Right renal pelvis (tissue), 4 donors: ENCODE data around the gene MRPL23. TPM values are rescaled to one million over a fixed set of nuclear protein-coding genes. Genes with fewer than 3 reads are reported as not detected.
"Not testable (repeated sequence)": the region's sequence is repeated elsewhere in the genome, so short reads cannot be mapped to it uniquely, and the experiment has no call there.

Source experiments
- DNase-seq, 4 donors: peaks; one replicate each; pipeline ENCODE4 v3.0.0-alpha.2; 2013; ENCODE audit warnings: low read depth in 4 of 4, low spot score in 3 of 4, missing footprints in 1 of 4
- polyA plus RNA-seq, 4 donors: library from polyadenylated mRNA; unstranded; fragments of 120-200 nt; gene quantifications; one replicate each; pipeline ENCODE4 v1.2.1, GENCODE V29; 2013; ENCODE audit not compliant: insufficient read length in 4 of 4

MRPL23 gene
- polyA plus RNA-seq, 4 donors, result 49.5 to 76.5 (median 54.2) TPM

DNA sequence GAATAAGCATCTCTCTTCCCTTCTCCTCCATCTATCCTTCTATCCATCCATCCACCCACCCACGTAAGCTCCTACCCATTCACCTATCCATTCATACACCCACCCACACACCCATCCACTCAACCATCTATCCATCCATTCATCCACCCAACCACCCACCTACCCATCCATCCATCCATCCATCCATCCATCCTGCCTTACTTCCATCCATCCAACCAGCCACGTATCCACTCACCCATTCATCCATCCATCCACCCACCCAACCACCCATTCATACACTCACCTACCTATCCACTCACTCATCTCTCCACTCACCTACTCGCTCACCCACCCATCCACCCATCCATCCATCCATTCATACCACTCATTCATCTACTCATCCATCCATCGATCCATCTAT lies 14.5 kb upstream of the MRPL23 start:
- DNase-seq, result no peak

DNA sequence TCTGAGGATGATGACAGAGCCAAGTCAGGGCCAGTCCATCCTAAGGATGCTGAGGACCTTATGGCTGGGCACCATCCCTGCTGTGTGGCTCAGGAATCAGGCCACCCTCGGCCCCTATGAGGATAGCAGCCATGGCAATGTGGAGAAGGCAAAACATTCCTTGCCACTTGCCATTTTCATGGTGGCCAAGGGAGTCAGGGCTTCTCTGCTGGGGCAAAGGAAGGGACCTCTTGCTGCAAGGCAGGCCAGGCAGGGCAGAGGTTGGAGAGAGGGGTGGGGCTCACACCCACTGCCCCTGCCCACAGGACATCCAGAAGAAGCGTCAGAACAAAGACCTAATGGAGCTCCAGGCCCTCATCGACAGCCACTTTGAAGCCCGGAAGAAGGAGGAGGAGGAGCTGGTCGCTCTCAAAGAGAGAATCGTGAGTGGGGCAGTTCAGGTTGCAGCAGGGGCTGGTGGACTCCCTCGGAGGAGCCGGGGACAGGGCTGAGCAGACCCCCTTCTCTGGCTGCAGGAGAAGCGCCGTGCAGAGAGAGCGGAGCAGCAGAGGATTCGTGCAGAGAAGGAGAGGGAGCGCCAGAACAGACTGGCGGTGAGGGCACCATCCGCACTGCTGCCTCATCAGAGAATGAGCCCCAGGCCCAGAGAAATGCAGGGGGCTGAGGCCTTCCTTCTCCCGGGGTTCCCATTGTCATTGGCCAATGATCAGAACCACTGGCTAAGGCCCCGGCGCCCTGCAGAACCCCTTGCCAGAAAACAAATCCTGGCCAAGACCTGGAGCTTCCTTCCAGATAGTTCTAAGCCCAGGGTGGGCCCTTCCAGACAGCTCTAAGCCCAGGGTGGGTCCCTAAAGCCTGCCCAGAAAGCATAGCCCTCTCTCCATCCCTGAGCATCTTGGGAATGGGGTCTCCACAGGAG lies 13.5 kb upstream of the MRPL23 start:
- no peak for DNase-seq

DNA sequence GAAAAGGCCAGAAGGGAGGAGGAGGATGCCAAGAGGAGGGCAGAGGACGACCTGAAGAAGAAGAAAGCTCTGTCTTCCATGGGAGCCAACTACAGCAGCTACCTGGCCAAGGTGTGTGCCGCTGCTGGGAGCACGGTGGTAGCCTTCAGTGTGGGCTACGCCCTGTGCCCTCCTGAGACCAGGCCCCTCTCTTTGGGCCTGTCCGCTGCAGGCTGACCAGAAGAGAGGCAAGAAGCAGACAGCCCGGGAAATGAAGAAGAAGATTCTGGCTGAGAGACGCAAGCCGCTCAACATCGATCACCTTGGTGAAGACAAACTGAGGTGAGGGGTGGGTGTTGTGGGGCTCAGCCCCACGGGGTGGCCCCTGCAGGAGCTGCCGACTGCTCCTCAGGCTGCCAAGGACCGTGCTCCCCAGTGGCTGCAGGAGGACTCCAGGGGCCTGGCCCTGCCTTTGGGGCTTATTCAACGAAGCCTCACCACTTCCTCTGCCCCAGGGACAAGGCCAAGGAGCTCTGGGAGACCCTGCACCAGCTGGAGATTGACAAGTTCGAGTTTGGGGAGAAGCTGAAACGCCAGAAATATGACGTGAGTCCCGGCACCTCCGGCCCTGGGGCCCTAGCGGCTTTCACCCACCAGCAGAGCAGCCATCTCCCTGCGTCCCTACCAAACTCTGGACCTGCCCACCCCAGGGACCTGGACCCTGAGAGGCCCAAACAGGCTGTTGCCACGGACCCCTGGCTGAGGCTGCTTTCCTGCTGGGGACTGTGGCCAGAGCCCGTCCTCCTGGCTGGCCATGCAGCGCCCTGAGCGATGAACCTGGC lies 12.6 kb upstream of the MRPL23 start:
- no peak for DNase-seq

DNA sequence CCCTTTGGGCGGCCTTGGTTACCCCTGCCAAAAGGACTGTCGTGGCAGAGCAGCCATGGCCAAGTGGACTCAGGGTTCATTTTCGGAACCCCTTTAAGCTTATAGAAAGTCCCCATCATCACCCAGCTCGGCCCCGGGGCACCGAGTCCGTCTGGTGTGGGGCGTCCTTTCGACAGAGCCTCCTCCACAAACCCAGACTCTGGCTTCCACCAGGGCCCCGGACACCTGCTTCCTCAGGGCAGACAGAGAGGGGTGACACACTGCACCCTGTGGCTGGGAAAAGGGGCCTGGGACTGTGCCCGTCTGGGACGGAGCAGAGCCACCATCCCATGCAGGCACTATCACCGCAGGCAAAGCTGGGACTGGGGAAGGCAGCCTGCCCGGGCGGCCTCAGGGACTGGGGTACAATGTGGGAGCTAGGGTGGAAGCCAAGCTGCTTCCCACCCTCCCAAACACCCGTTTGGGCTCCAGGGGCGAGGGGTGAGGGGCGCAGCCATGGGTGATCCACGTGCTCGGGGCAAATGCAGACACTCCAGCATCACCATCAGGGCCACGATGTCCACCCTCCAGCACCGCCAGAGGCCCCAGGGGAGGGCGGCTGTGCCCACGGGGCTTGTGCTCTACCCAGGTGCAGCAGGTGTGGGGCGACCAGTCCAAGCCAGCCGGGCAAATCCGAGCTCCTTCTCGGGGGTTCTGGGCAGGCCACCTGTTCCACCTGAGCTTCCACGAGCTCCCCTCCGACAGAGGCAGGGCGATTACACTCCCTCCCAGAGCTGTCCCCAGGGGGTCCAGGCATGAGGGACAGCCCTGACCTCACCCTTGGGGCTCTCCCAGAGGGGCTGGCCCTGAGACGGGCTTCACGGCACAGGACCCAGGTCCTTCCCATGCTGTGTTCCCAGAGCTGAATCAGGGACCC lies 11.7 kb upstream of the MRPL23 start:
- no peak for DNase-seq

- no peak for DNase-seq
These were observed 10.9 kb upstream of the MRPL23 start for GRCh38 chr11:1936072-1936780.

DNA sequence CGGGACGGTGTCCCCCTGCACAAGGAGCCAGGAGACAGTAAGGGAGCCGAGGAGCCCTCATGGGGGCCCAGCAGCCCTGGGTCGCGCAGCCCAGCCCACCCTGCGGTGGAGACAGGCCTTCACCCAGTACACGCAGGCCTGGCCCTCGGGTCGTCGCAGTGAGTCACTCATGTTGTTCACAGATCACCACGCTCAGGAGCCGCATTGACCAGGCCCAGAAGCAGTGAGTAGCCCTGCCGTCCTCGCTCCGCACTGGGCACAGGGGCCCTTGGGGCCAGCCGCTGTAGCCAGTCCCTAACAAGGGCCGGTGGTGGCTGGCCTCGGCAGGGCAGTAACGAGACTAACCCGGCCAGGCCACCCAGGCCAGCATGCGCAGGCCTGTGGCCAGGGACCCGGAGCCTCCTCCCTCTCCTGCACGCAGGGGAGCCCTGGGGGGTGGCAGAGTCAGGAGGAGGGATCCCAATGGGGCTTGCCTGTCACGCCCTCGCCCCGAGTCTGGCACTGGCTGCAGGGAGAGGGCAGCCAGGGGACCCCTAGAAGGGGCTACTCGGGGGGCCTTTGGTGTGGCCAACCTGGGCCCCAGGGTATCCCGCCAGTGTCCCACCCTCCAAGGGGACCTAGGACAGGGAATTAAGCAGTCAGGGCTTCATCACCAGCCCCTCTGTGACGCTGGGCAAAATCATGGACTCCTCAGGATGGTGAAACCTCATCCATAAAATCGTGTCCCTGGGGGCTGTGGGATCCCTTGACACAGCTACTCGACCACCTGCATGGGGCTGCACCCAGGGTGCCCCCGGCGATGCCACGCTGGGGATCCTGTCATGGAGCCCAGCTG lies 10.1 kb upstream of the MRPL23 start:
- no peak for DNase-seq

DNA sequence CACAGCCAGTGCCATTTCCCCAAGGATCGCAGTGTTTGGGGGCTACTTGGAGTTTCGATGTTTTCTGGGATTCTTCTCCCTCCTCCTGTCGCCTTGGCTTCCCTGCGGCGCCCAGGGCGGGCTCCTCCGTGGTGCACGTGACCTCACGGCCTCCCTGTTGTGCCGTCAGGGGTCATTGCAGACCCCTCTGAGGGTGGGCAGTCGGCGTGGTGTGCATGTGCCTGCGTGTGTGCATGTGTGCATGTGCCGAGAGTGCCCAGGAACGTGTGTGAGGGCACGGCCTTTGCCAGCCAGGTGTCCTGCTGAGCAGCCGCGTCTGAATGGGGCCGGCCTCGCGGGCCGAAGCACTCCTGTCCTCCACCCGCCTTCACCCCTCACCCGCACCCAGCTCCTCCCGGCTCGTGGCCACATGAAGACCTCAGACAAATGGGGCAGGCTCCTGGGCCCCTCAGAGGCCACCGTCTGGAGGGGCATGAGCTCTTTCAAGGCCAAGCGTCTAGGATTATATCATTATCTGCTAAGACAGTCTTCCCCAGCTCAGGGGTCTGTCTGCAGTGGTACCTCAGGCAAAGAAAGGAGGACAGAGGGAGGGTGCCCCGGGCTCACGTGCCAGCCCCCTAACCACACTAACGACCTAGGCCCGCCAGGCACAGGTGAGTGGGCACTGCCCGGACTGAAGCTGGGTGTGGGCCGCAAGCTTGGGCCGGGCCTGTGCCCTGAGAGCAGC lies 9.4 kb upstream of the MRPL23 start:
- DNase-seq, result no peak

- DNase-seq, result no peak
These were observed 8.7 kb upstream of the MRPL23 start for GRCh38 chr11:1938343-1939005.

GRCh38 chr11:1939006-1939625 lies 8.0 kb upstream of the MRPL23 start:
- DNase-seq, result no peak

DNA sequence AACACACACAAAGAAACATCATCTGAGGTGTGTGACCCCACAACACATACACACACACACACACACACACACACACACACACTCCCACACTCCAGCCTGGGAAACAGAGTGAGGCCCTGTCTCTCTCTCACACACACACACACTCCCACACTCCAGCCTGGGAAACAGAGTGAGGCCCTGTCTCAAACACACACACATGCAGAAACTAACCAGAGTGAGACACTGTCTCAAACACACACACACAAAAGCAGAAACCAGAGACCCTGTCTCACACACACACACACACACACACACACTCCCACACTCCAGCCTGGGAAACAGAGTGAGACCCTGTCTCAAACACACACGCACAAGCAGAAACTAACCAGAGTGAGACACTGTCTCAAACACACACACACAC lies 7.3 kb upstream of the MRPL23 start:
- not testable (repeated sequence) for DNase-seq

DNA sequence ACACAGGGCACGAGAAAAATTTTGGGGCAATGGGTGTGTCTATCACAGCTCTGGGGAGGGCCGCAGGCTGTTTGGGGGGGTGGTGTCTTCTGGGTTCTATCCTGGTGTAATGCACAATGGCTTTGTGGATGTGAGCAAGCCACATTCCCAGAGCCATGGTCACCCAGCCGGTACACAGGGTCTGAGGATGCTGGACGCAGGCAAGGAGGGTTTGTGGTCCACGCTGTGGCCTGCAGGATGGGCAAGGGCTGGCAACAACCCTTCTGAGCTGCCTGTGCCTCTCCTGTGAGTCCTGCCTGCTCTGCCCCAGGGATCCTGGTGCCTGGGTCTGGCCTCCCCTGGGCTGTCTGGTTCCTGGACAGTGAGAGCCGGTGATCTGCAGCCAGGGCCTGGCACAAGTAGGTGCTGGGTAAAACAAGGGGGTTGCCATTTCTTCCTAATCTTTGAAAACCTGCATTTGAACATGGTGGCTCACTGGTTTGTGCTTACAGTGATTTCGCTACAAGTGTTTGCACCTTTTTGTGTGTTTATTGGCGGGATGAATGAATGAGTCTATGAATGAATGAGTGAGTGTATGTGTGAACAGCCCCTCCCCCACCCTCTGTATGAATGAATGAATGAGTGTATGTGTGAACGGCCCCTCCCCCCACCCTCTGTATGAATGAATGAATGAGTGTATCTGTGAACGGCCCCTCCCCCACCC lies 4.4 kb upstream of the MRPL23 start:
- no peak for DNase-seq

GRCh38 chr11:1943576-1943975 lies 3.6 kb upstream of the MRPL23 start:
- no peak for DNase-seq

GRCh38 chr11:1943977-1944376 lies 3.2 kb upstream of the MRPL23 start:
- DNase-seq, result no peak

DNA sequence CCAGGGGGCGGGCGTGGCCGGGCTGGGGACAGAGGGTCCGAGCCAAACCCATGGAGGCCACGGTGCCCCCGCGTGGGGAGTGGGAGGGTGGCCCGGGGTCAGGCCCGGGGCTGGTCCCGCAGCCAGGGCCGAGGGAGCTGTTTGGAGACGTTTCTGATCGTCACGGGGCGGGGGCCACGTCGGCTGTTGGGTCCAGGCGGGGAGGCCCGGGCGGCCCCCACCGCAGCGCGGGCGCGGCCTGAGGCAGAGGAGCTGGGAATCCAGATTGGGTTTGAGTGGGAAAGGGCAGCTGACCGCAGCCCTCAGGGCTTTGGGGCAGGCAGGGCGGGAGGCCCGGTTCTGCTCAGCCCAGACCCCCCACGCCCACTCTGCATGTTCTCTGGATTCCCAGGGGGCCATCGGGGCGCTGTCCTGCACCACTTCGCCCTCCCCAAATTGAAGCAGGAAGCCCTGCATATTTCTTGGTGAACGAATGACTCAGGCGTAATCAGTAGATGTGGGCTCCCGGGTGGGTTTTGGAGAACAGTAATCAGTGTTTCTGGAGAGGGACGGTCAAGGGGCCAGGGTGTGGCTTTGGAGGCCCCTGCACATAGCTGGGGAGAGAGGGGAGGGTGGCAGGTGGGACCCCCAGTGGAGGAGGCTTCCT lies 583 bp downstream of the MRPL23 start:
- no peak for DNase-seq

GRCh38 chr11:1948389-1948788 lies 1.3 kb downstream of the MRPL23 start:
- no peak for DNase-seq

DNA sequence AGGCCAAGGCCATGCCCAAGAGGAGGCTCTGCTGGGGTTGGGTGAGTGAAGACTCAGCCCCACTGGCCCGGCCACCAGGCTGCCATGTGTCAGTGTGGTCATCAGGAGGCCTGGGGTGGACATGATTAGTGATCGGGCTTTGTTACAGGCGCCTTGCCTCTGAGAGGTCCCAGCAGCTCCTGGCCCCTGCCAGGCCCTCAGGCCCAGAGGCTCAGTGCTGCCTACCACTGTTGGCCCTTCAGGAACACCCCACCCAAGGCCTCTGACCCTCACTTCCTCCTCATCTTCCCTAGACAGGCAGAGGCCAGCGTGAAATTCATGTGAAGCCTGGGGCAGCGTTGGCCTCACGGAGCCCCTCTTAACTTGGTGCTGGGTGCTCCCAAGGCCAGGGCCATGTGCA lies 2.2 kb downstream of the MRPL23 start:
- DNase-seq, result no peak
